H9 (cell line): ENCODE results near the gene RSL1D1. TPM values are rescaled to one million over a fixed set of nuclear protein-coding genes. Genes with fewer than 3 reads are reported as not detected.

Experiments
- DNase-seq: peaks from one replicate; pipeline ENCODE4 v3.0.0-alpha.2; 2017
- H2AFZ ChIP-seq: one replicate; pipeline ENCODE4 v1.6.1; 2013; ENCODE audit warnings: mild to moderate bottlenecking, low read length, control low read depth, moderate library complexity
- H2AK5ac ChIP-seq: 2 replicates; pipeline ENCODE4 v1.6.1; 2013; ENCODE audit warnings: low read length, control low read depth, mixed read lengths; ENCODE audit not compliant: insufficient read length
- H2BK120ac ChIP-seq: one replicate; pipeline ENCODE4 v1.6.1; 2013; ENCODE audit warnings: low read depth, mild to moderate bottlenecking, low read length, control low read depth, inconsistent platforms; ENCODE audit not compliant: poor library complexity, severe bottlenecking
- H2BK12ac ChIP-seq: 2 replicates; pipeline ENCODE4 v1.6.1; 2013; ENCODE audit warnings: low read length, control low read depth, mixed read lengths, low read depth; ENCODE audit not compliant: insufficient read length
- H2BK15ac ChIP-seq: 2 replicates; pipeline ENCODE4 v1.6.1; 2013; ENCODE audit warnings: low read depth, low read length, control low read depth
- H2BK20ac ChIP-seq: one replicate; pipeline ENCODE4 v1.6.1; 2013; ENCODE audit warnings: low read depth, mild to moderate bottlenecking, low read length, control low read depth, inconsistent platforms; ENCODE audit not compliant: poor library complexity, severe bottlenecking
- H2BK5ac ChIP-seq: 2 replicates; pipeline ENCODE4 v1.6.1; 2013; ENCODE audit warnings: low read length, control low read depth, mixed read lengths; ENCODE audit not compliant: insufficient read length
- H3K14ac ChIP-seq: 2 replicates; pipeline ENCODE4 v1.6.1; 2013; ENCODE audit warnings: low read length, control low read depth; ENCODE audit not compliant: insufficient read depth
- H3K18ac ChIP-seq: 2 replicates; pipeline ENCODE4 v1.6.1; 2013; ENCODE audit warnings: low read depth, mild to moderate bottlenecking, mixed read lengths, low read length, control low read depth; ENCODE audit not compliant: insufficient read length
- H3K23ac ChIP-seq: 2 replicates; pipeline ENCODE4 v1.6.1; 2013; ENCODE audit warnings: low read length, control low read depth, mixed read lengths, low read depth; ENCODE audit not compliant: insufficient read length
- H3K23me2 ChIP-seq: 2 replicates; pipeline ENCODE4 v1.6.1; 2013; ENCODE audit warnings: low read depth, mild to moderate bottlenecking, mixed read lengths, low read length, control low read depth; ENCODE audit not compliant: insufficient read length, poor library complexity, severe bottlenecking
- H3K27ac ChIP-seq: 2 replicates; pipeline ENCODE4 v1.5.1; 2013; ENCODE audit warnings: low read length, control low read depth, mixed read lengths, low read depth; ENCODE audit not compliant: insufficient read length
- H3K27me3 ChIP-seq: 2 replicates; pipeline ENCODE4 v1.6.1; 2013; ENCODE audit warnings: low read length, control low read depth, inconsistent platforms; ENCODE audit not compliant: insufficient read depth
- H3K4ac ChIP-seq: 2 replicates; pipeline ENCODE4 v1.6.1; 2013; ENCODE audit warnings: low read depth, mild to moderate bottlenecking, control low read depth, inconsistent platforms, low read length, moderate library complexity
- H3K4me1 ChIP-seq: 2 replicates; pipeline ENCODE4 v1.6.1; 2013; ENCODE audit warnings: low read length, control low read depth, inconsistent platforms; ENCODE audit not compliant: insufficient read depth
- H3K4me2 ChIP-seq: 2 replicates; pipeline ENCODE4 v1.6.1; 2013; ENCODE audit warnings: low read length, control low read depth, mixed read lengths; ENCODE audit not compliant: insufficient read length, insufficient read depth
- H3K56ac ChIP-seq: 2 replicates; pipeline ENCODE4 v1.6.1; 2013; ENCODE audit warnings: low read depth, mild to moderate bottlenecking, mixed read lengths, low read length, control low read depth; ENCODE audit not compliant: insufficient read length
- H3K79me1 ChIP-seq: 2 replicates; pipeline ENCODE4 v1.6.1; 2013; ENCODE audit warnings: low read depth, mild to moderate bottlenecking, moderate library complexity, low read length, control low read depth, inconsistent platforms; ENCODE audit not compliant: insufficient read depth, poor library complexity, severe bottlenecking
- H3K79me2 ChIP-seq: 2 replicates; pipeline ENCODE4 v1.6.1; 2013; ENCODE audit warnings: low read length, control low read depth, inconsistent platforms; ENCODE audit not compliant: insufficient read depth
- H3K9ac ChIP-seq: 2 replicates; pipeline ENCODE4 v1.6.1; 2013; ENCODE audit warnings: low read length, control low read depth, mixed read lengths; ENCODE audit not compliant: insufficient read length; ENCODE audit errors: extremely low read depth
- H3K9me3 ChIP-seq: one replicate; pipeline ENCODE4 v1.6.1; 2013; ENCODE audit warnings: low read depth, low read length, inconsistent platforms; ENCODE audit not compliant: control insufficient read depth
- H3T11ph ChIP-seq: one replicate; pipeline ENCODE4 v1.6.1; 2013; ENCODE audit warnings: mild to moderate bottlenecking, low read length, control low read depth, inconsistent platforms
- H4K20me1 ChIP-seq: one replicate; pipeline ENCODE4 v1.6.1; 2013; ENCODE audit not compliant: control insufficient read depth, insufficient read length, insufficient read depth
- H4K5ac ChIP-seq: 2 replicates; pipeline ENCODE4 v1.6.1; 2013; ENCODE audit warnings: low read depth, mild to moderate bottlenecking, mixed read lengths, low read length, control low read depth; ENCODE audit not compliant: insufficient read length
- H4K8ac ChIP-seq: replicated peaks from 2 replicates; pipeline ENCODE4 v1.6.1; 2013; ENCODE audit warnings: low read length, control low read depth, mixed read lengths, low read depth; ENCODE audit not compliant: insufficient read length
- H4K91ac ChIP-seq: 2 replicates; pipeline ENCODE4 v1.6.1; 2013; ENCODE audit warnings: low read depth, mild to moderate bottlenecking, moderate library complexity, mixed read lengths, low read length, control low read depth; ENCODE audit not compliant: insufficient read length
- H3K27ac Mint-ChIP-seq, 3 experiments: 2 replicates in 2 of 3; 3 replicates in 1 of 3; pipeline ENCODE4 v1.8.0; 2020 to 2021; ENCODE audit warnings: mixed read lengths in 3 of 3, mild to moderate bottlenecking in 1 of 3, moderate library complexity in 1 of 3
- H3K27me3 Mint-ChIP-seq: 2 replicates; pipeline ENCODE4 v1.8.0; 2021; ENCODE audit warnings: low read depth, mild to moderate bottlenecking, moderate library complexity, mixed read lengths
- H3K36me3 Mint-ChIP-seq, 3 experiments: 2 replicates in 2 of 3; 3 replicates in 1 of 3; pipeline ENCODE4 v1.8.0; 2020 to 2021; ENCODE audit warnings: low read depth in 3 of 3, mixed read lengths in 3 of 3; ENCODE audit not compliant: insufficient read depth in 1 of 3
- H3K4me1 Mint-ChIP-seq, 2 experiments: 2 replicates each; pipeline ENCODE4 v1.8.0; 2020; ENCODE audit warnings: mixed read lengths in 2 of 2
- H3K4me3 Mint-ChIP-seq, 2 experiments: 2 replicates in 1 of 2; 3 replicates in 1 of 2; pipeline ENCODE4 v1.8.0; 2020 to 2021; ENCODE audit warnings: mild to moderate bottlenecking in 2 of 2, mixed read lengths in 2 of 2, moderate library complexity in 1 of 2
- H3K9me3 Mint-ChIP-seq, 2 experiments: 2 replicates in 1 of 2; 3 replicates in 1 of 2; pipeline ENCODE4 v1.8.0; 2020; ENCODE audit warnings: mild to moderate bottlenecking in 2 of 2, mixed read lengths in 2 of 2, moderate library complexity in 1 of 2
- CTCF ChIP-seq: fragments of 200-600 bp; sonication (generic); conservative IDR thresholded peaks from 3 replicates; pipeline ENCODE4 v1.8.0; 2021; ENCODE audit warnings: antibody characterized with exemption, mild to moderate bottlenecking
- WGBS: extraction: QIAGEN DNeasy Blood & Tissue Kit; methylation state at CpG from one replicate; pipeline ENCODE4 v1.1.7; 2013; ENCODE audit warnings: missing lambda C conversion rate, low lambda C conversion rate, mixed read lengths; ENCODE audit not compliant: insufficient read length; ENCODE audit errors: extremely low coverage; 5-methylcytosine and 5-hydroxymethylcytosine counted together
- total RNA-seq: library from RNA; stranded (reverse); gene quantifications from 2 replicates; pipeline ENCODE4 v1.2.1, GENCODE V29; 2021

Gene RSL1D1
- total RNA-seq, 1 experiment from 2014 or later, result 334 TPM

- no peak for DNase-seq
- Histone ChIP-seq H3K9ac (no peak overlapping the region), H4K8ac (no peak overlapping the region), H3K27ac (no peak overlapping the region), H2BK12ac (no peak overlapping the region), H4K20me1 (no peaks in the 10 kb centered on the region), H4K91ac (no peak overlapping the region), H3K79me2 (no peaks in the 10 kb centered on the region), H3K23ac (no peak overlapping the region), H3K79me1 (no peaks in the 10 kb centered on the region), H2BK20ac (no peak overlapping the region), H3K4me2 (no peak overlapping the region), H2BK120ac (no peak overlapping the region), H3K4me1 (no peaks in the 10 kb centered on the region), H2BK5ac (no peak overlapping the region), H3K56ac (no peak overlapping the region), H2AFZ (no peak overlapping the region), H3K23me2 (peaks cover 1% of the 10 kb centered on the region), H3T11ph (no peak overlapping the region), H3K9me3 (no peaks in the 10 kb centered on the region), H3K27me3 (no peaks in the 10 kb centered on the region), H3K18ac (no peak overlapping the region), H2AK5ac (no peak overlapping the region), H4K5ac (no peak overlapping the region), H2BK15ac (no peak overlapping the region), H3K4ac (no peak overlapping the region), H3K14ac (no peak overlapping the region)
- H3K4me3 Mint-ChIP-seq, result no peak overlapping the region
- WGBS, result no CpG with 5 or more reads among the region's 4 CpGs
- no peaks in the 10 kb centered on the region for H3K9me3 Mint-ChIP-seq
- H3K4me1 Mint-ChIP-seq, result peaks cover 1 to 2% of the 10 kb centered on the region in 2 experiments; a peak in 2 of 4 replicates
- no peaks in the 10 kb centered on the region for H3K27me3 Mint-ChIP-seq
- H3K27ac Mint-ChIP-seq, result no peak overlapping the region
- no peaks in the 10 kb centered on the region; a peak in 1 of 7 replicates for H3K36me3 Mint-ChIP-seq
- no peak for TF ChIP-seq CTCF
These were observed 5.8 kb upstream of the RSL1D1 start for GRCh38 chr16:11857161-11857560.
